Gastrocnemius medialis (tissue), 4 donors: ENCODE results near the gene ATF3.

Source experiments
- CTCF ChIP-seq, 5 experiments: fragments of 450-650 bp in 3 of 5; fragments of 200-600 bp in 2 of 5; sonication (generic) in 2 of 5; IDR thresholded peaks in 4 of 5; conservative IDR thresholded peaks in 1 of 5; 1 replicate in 4 of 5; 2 replicates in 1 of 5; pipeline ENCODE4 v1.5.1; 2016 to 2019; ENCODE audit warnings: antibody characterized with exemption in 5 of 5, mild to moderate bottlenecking in 3 of 5, moderate library complexity in 3 of 5
- POLR2A ChIP-seq, 2 donors: fragments of 450-650 bp; IDR thresholded peaks; one replicate each; pipeline ENCODE4 v1.6.1; 2017; ENCODE audit warnings: antibody characterized with exemption in 2 of 2, mild to moderate bottlenecking in 2 of 2, moderate library complexity in 2 of 2

GRCh38 chr1:212595787-212596714 lies 12.5 kb upstream of the ATF3 start:
- no peak for TF ChIP-seq POLR2A (IDR thresholded peaks at IDR 0.05)
- TF ChIP-seq CTCF (IDR thresholded peaks at IDR 0.05 in 4 of 5, conservative IDR thresholded peaks at IDR 0.05 in 1 of 5), result peak in 1 of 5 experiments; percentile 31
